ENCODE results near the gene FBXW7. TPM values are rescaled to one million over a fixed set of nuclear protein-coding genes. Genes with fewer than 3 reads are reported as not detected.

Gene FBXW7
- total RNA-seq, 1 experiment from 2014 or later = 23.0 TPM

DNA sequence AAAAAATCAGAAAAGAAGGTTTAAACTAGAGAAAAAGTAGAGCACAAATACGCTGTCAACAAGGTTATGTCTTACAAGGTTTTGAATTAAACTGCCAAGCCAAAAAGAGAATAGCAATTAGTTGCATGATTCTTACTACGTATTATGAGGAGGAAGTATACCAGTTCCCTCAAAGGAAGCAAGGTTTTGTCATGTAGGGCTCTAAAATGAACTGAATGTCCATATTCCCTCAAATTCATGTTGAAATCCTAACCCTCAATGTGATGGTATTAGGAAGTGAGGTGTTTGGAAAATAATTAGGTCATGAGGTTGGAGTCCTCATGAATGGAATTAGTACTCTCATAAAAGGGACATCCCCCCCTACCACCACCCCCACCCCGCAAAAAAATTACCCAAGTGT, 201.0 kb downstream of the FBXW7 start (continued):
- TF ChIP-seq OVOL2 (CRISPR knock-in tag; IDR thresholded peaks at IDR 0.05; ENCODE audit: borderline replicate concordance) = no peak
- TF ChIP-seq, protein P1, sequence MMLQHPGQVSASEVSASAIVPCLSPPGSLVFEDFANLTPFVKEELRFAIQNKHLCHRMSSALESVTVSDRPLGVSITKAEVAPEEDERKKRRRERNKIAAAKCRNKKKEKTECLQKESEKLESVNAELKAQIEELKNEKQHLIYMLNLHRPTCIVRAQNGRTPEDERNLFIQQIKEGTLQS (CRISPR knock-in tag; conservative IDR thresholded peaks at IDR 0.05) = no peak
- TF ChIP-seq ZNF121 (CRISPR knock-in tag; IDR thresholded peaks at IDR 0.05) = no peak
- no peak for TF ChIP-seq CBFB (CRISPR knock-in tag; IDR thresholded peaks at IDR 0.05; ENCODE audit: low read depth)

DNA sequence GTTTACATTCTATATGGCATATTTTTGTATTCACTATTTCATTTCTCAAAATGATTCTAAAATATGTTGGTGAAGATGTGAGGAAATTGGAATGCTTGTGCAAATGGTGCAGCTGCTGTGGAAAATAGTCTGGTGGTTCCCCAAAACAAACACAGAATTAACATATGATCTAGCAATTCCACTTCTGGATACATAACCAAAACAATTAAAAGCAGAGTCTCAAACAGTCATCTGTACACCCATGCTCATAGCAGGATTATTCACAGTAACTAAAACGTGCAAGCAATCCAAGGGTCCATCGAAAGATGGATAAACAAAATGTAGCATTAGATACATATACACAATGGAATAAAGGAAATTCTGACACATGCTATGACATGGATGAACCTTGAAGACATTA, 204.8 kb downstream of the FBXW7 start:
- TF ChIP-seq FOXJ3 (CRISPR knock-in tag; IDR thresholded peaks at IDR 0.05; ENCODE audit: borderline replicate concordance) = no peak
- TF ChIP-seq TCF7 (CRISPR knock-in tag; IDR thresholded peaks at IDR 0.05; ENCODE audit: low read depth) = no peak
- no peak for TF ChIP-seq ZBTB21 (CRISPR knock-in tag; IDR thresholded peaks at IDR 0.05; ENCODE audit: borderline replicate concordance)
- TF ChIP-seq GRHL2 (CRISPR knock-in tag; IDR thresholded peaks at IDR 0.05; ENCODE audit: insufficient replicate concordance, severe bottlenecking) = no peak
- no peak for TF ChIP-seq ATF1 (CRISPR knock-in tag; IDR thresholded peaks at IDR 0.05)
- TF ChIP-seq ZNF317 (CRISPR knock-in tag; IDR thresholded peaks at IDR 0.05; ENCODE audit: borderline replicate concordance, low read depth) = no peak
- TF ChIP-seq, protein P2, sequence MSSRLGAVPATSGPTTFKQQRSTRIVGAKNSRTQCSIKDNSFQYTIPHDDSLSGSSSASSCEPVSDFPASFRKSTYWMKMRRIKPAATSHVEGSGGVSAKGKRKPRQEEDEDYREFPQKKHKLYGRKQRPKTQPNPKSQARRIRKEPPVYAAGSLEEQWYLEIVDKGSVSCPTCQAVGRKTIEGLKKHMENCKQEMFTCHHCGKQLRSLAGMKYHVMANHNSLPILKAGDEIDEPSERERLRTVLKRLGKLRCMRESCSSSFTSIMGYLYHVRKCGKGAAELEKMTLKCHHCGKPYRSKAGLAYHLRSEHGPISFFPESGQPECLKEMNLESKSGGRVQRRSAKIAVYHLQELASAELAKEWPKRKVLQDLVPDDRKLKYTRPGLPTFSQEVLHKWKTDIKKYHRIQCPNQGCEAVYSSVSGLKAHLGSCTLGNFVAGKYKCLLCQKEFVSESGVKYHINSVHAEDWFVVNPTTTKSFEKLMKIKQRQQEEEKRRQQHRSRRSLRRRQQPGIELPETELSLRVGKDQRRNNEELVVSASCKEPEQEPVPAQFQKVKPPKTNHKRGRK (CRISPR knock-in tag; IDR thresholded peaks at IDR 0.05; ENCODE audit: borderline replicate concordance) = no peak
- TF ChIP-seq, protein P3, sequence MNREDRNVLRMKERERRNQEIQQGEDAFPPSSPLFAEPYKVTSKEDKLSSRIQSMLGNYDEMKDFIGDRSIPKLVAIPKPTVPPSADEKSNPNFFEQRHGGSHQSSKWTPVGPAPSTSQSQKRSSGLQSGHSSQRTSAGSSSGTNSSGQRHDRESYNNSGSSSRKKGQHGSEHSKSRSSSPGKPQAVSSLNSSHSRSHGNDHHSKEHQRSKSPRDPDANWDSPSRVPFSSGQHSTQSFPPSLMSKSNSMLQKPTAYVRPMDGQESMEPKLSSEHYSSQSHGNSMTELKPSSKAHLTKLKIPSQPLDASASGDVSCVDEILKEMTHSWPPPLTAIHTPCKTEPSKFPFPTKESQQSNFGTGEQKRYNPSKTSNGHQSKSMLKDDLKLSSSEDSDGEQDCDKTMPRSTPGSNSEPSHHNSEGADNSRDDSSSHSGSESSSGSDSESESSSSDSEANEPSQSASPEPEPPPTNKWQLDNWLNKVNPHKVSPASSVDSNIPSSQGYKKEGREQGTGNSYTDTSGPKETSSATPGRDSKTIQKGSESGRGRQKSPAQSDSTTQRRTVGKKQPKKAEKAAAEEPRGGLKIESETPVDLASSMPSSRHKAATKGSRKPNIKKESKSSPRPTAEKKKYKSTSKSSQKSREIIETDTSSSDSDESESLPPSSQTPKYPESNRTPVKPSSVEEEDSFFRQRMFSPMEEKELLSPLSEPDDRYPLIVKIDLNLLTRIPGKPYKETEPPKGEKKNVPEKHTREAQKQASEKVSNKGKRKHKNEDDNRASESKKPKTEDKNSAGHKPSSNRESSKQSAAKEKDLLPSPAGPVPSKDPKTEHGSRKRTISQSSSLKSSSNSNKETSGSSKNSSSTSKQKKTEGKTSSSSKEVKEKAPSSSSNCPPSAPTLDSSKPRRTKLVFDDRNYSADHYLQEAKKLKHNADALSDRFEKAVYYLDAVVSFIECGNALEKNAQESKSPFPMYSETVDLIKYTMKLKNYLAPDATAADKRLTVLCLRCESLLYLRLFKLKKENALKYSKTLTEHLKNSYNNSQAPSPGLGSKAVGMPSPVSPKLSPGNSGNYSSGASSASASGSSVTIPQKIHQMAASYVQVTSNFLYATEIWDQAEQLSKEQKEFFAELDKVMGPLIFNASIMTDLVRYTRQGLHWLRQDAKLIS (CRISPR knock-in tag; IDR thresholded peaks at IDR 0.05; ENCODE audit: borderline replicate concordance) = no peak
- TF ChIP-seq ZNF416 (CRISPR knock-in tag; IDR thresholded peaks at IDR 0.05) = no peak
- no peak for TF ChIP-seq ESRRA (CRISPR knock-in tag; IDR thresholded peaks at IDR 0.05; ENCODE audit: borderline replicate concordance)
- TF ChIP-seq, protein P4, sequence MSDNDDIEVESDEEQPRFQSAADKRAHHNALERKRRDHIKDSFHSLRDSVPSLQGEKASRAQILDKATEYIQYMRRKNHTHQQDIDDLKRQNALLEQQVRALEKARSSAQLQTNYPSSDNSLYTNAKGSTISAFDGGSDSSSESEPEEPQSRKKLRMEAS (CRISPR knock-in tag; IDR thresholded peaks at IDR 0.05) = no peak
- no peak for TF ChIP-seq CREB1 (CRISPR knock-in tag; IDR thresholded peaks at IDR 0.05)
- no peak for TF ChIP-seq TEAD4 (CRISPR knock-in tag; IDR thresholded peaks at IDR 0.05)
- no peak for TF ChIP-seq ZNF121 (CRISPR knock-in tag; IDR thresholded peaks at IDR 0.05)
- TF ChIP-seq ETV6 (CRISPR knock-in tag; IDR thresholded peaks at IDR 0.05) = no peak
- TF ChIP-seq NR3C1 (CRISPR knock-in tag; conservative IDR thresholded peaks at IDR 0.05; ENCODE audit: low read depth) = no peak
- TF ChIP-seq TP53 (CRISPR knock-in tag; IDR thresholded peaks at IDR 0.05) = no peak
- TF ChIP-seq RELA (CRISPR knock-in tag; IDR thresholded peaks at IDR 0.05; ENCODE audit: borderline replicate concordance) = no peak
- TF ChIP-seq JUN (CRISPR knock-in tag; IDR thresholded peaks at IDR 0.05) = no peak
- TF ChIP-seq NR2C2 (CRISPR knock-in tag; IDR thresholded peaks at IDR 0.05) = no peak
- Mint-ChIP-seq H3K27me3 (ENCODE audit: low read depth) (no peaks in the 10 kb centered on the region), H3K9me3 (no peaks in the 10 kb centered on the region), H3K4me3 (no peak overlapping the region), H3K4me1 (no peaks in the 10 kb centered on the region), H3K36me3 (peaks cover 2% of the 10 kb centered on the region), H3K27ac (no peak overlapping the region)
- ATAC-seq (no peak), DNase-seq (ENCODE audit: low spot score) (no peak)
- ChIA-PET CTCF (no interaction called here), POLR2A (no interaction called here)

Data from WTC11 (cell line).